DMS79 (cell line): ENCODE data around the gene C1orf116.
"Not testable (repeated sequence)": the region's sequence is repeated elsewhere in the genome, so short reads cannot be mapped to it uniquely, and the experiment has no call there.

Experiments
- DNase-seq: peaks from one replicate; lab custom pipeline; 2025; lab: John Stamatoyannopoulos, UW

C1orf116 gene

DNA sequence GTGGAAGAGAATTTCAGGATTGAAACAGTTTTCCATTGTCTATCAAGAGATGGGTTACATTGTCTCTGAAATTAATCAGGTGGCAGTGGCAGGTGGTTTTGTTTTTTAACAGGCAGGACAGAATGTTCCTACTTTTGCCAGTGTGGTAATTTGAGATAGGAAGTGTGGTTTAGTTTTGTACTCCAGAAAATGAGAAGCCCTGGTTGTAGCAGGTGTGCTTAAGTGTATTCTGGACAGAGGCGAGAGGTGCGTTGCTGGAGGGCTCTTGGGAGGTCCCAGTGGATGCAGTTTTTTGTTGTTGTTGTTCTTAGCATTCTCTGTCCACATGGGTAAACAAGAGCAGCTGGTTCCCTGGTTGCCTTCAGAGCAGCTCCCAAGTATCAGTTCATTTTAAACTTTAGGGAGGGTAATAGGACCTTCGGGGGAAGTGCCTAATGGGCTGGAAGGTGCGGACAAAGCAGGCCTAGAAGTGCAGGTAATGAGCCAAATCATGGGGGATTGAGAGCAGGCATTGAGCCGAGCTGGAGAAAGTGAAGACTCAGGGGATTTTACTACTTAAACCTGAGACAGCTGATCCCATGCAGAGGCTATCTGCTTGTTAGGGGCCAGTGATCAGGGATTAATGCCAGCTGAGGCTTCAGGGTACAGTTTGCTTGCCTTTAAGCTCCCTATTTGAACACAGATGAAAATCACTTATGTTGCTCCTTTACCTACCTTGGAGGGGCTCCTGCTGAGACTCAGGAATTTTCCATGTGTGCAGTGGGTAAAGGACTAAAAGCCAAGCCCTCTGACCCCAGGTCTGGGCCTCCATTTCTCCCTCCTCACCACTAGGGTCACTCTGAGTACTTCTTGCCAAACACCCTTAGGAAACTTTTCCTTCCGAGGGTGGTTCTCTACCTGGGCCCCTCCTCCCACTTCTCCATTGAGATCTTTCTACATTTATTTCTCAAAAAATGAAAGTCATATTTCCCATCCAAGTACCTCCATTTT lies 26.6 kb upstream of the C1orf116 start:
- peak; percentile 89 for DNase-seq

- no peak for DNase-seq
These were observed 25.7 kb upstream of the C1orf116 start for GRCh38 chr1:207058252-207058651.

DNA sequence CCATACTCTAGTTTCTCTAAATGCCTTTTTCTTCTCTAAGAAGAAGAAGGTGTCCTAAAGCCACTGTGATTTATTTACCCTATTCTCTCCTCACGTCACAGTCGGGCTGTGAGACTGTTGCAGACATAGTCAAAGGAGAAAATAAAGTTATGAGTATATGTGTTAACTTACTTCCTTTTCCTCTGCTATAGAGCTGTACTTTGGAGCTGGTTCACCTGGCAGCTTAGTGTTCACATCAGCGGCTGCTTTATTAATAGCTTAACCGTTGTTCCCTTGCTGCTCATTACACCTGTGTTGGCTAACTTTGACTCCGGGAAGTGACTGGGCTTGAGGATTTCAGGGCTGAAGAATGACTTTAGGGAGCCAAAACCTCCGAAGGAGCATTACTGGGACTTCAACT lies 24.1 kb upstream of the C1orf116 start:
- no peak for DNase-seq

- no peak for DNase-seq
These were observed 22.9 kb upstream of the C1orf116 start for GRCh38 chr1:207055386-207056001.

GRCh38 chr1:207054491-207054890 lies 21.9 kb upstream of the C1orf116 start:
- DNase-seq, result no peak

DNA sequence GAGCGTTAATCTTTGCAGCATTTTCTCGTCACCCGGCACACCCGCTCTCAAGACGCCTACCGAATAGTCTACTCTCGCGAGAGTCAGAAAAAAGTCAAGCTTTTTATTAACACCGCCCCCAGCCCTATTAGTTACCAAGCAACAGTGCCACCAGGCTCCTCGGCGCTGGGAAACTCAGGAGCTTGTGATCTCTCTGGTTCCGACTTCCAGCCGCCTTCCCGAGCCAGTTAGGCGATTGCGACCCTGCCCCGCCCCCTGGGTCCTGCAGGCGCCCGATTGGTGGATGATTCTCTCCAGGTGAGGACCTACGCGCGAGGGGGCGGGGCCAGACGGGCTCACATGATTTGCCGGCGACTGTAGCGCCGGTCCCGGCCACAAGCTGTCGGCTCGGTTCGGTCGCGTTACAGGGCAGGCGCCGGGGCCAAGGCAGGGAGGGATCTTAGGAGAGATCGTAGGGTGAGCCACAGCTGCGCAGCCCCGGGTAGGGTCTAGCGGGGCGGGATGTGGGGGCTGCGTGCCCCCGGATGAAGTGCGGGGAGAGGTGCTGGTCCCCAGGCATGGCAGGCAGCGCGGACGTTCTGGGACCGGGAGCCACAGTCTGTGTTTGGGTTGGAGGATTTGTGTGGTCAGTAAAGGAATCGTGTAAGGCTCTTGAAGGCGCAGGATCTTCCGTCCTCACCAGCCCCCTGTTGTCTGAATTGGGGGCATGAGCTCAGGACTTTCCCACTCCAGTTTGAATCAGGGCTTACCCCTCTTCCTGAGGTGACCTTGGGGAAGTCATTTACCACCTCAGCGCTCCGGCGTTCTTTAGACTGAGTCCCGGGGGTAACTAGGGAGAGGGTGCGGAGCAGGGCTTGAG lies 20.6 kb upstream of the C1orf116 start, which contains the start of gene PFKFB2:
TSS of gene PFKFB2 (plus strand) at position 365 of the 859 bp plus-strand sequence. CDS start 1,443 bp downstream, outside the sequence.
- DNase-seq, result peak; percentile 99

- no peak for DNase-seq
These were observed 18.8 kb upstream of the C1orf116 start, which contains the start of gene YOD1 for GRCh38 chr1:207051191-207051943. Gene YOD1 (minus strand): TSS chr1:207051208. CDS start chr1:207051030, 178 bp downstream.

DNA sequence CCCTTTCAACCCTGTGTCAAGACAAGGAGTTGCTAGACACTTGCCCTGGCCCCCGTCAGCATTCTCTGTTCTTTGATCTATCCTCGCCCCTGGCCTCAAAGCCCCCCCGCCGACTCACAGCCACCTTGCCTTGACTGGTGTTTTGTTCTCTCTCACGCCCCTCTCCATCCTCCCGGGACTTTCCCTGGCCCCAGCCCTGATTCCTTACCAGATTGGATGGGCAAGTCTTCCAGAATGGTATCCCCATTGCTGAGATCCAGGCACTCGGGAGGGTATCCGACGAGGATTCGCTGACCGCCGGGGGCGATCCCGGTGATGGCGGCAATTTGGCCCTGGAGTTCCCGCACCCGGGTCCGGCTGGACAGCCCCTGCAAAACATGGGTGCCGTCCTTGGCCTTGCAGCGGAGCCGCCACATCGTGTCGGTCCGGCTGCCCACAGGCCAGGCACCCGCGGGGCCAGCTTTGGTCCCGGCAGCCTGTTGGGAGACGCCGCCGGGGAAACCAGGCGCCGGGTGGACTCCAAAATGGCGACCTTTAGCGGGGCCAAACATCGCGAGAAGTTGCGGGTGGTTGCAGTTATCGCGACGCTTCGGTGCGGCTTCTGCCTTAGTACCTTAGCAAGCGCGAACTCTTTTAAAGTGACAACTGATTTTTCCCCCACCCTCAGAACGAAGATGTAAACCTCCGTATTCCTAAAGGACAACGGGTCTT lies 18.1 kb upstream of the C1orf116 start:
- DNase-seq, result peak; percentile 71

DNA sequence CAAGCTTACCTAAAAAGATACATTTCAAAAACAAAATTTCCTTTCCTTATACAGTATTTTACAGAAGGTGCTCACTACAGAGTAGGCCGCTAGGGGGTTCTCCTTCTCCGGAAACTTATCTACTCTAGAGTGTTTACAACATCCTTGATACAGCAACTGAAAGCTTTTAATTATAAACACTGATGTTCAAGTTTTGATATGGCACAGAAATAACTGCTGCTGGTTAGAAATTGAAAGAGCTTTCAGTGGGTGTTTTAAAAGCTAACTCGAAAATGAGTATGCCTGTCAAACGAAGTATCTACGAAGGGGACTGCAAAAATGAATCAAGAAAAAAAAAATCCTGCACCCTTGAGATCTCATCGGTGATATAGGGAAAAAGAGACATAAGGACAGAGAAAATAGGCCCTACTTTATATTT lies 17.4 kb upstream of the C1orf116 start:
- peak; percentile 25 for DNase-seq

GRCh38 chr1:207049514-207049913 lies 17.0 kb upstream of the C1orf116 start:
- no peak for DNase-seq

GRCh38 chr1:207049054-207049453 lies 16.5 kb upstream of the C1orf116 start:
- DNase-seq, result no peak

- DNase-seq, result no peak
These were observed 15.5 kb upstream of the C1orf116 start for GRCh38 chr1:207048041-207048440.

GRCh38 chr1:207047505-207047904 lies 14.9 kb upstream of the C1orf116 start:
- DNase-seq, result no peak

- no peak for DNase-seq
These were observed 12.9 kb upstream of the C1orf116 start for GRCh38 chr1:207045453-207045852.

DNA sequence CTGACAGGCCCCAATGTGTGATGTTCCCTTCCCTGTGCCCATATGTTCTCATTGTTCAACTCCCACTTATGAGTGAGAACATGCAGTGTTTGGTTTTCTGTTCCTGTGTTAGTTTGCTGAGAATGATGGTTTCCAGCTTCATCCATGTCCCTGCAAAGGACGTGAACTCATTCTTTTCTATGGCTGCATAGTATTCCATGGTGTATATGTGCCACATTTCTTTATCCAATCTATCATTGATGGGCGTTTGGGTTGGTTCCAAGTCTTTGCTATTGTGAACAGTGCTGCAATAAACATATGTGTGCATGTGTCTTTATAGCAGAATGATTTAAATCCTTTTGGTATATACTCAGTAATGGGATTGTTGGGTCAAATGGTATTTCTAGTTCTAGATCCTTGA lies 8.8 kb upstream of the C1orf116 start:
- DNase-seq, result not testable (repeated sequence)

DNA sequence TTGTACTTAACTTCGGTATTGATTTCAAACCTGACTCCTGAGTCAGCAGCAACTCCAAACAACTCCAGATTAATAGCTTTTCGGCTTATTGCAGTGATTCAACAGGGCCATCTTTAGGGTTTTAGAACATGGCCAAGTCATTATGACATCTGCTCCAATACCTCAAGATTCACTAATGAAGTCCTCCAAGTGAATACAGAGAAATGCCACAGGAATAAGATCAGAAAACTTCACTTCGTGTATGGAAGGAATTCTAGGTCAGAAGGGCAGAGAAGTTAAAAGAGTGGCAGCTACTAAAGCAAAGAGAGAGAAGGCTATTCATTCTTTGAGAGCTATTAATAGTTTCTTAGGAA lies 7.6 kb upstream of the C1orf116 start:
- DNase-seq, result no peak

GRCh38 chr1:207039380-207040180 lies 7.0 kb upstream of the C1orf116 start:
- no peak for DNase-seq

DNA sequence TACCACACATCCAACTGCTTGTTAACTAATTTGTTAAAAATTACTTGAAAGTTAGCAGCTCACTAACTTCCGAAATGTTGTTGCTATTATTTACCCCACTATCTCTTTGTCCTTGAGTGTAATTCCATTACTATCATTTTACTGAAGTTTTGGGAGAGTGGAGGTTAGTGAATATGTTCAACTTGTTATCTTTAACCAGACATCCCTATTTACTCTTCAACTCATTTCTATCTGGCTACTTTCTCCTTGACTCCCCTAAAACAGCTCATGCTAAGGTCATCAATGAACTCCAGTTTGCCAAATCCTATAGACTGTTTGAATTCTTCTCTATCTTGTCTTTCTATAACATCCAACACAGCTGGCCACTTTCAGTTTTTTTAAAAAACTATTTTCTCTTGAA lies 4.3 kb upstream of the C1orf116 start:
- DNase-seq, result no peak

- no peak for DNase-seq
These were observed 3.5 kb upstream of the C1orf116 start for GRCh38 chr1:207035877-207036551.
